GM13976 (cell line): ENCODE measurements around the gene SDC1.
A peak's percentile ranks its signal among the peaks of the same experiment; 100 is the strongest.

Experiments used
- DNase-seq: peaks from one replicate; pipeline ENCODE4 v3.0.0; 2012; ENCODE audit warnings: low spot score
- in situ Hi-C: fragments of 300-500 bp; cut with MboI; formaldehyde crosslinking; loops from one replicate; pipeline ENCODE4 v1.12.0; 2022; ENCODE audit warnings: low sequenced_read_pairs, mixed read lengths, inconsistent platforms; ENCODE audit not compliant: unreplicated experiment
- TF ChIP-seq, protein P1 (sequence below): IDR thresholded peaks from 2 replicates; pipeline ENCODE4 v1.5.1; 2012; ENCODE audit warnings: borderline replicate concordance, mild to moderate bottlenecking; ENCODE audit not compliant: insufficient read depth; ENCODE audit errors: extremely low read depth, missing control alignments, control extremely low read depth

Gene SDC1

DNA sequence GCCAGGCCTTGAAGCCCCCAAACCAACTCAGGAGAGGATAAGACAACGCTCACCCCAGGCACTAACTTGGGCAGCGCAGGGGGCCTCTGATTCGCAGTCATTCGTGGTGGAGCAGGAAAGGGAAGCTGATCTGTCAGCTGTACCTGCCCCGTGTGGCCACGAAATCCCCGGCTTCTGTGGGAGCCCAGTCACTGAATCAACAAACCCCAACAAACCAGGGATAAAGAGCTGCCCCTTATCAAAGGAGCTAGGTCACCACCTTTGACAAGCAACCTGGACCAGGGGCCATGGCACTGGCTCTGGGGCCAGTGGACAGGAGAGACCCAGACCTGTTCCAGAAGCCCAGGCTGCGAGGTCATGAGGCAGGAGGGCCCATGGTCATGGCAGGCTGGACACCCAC lies 14.5 kb downstream of the SDC1 start:
- no peak for DNase-seq
- in situ Hi-C loops = no loop called here
- TF ChIP-seq, protein P1, sequence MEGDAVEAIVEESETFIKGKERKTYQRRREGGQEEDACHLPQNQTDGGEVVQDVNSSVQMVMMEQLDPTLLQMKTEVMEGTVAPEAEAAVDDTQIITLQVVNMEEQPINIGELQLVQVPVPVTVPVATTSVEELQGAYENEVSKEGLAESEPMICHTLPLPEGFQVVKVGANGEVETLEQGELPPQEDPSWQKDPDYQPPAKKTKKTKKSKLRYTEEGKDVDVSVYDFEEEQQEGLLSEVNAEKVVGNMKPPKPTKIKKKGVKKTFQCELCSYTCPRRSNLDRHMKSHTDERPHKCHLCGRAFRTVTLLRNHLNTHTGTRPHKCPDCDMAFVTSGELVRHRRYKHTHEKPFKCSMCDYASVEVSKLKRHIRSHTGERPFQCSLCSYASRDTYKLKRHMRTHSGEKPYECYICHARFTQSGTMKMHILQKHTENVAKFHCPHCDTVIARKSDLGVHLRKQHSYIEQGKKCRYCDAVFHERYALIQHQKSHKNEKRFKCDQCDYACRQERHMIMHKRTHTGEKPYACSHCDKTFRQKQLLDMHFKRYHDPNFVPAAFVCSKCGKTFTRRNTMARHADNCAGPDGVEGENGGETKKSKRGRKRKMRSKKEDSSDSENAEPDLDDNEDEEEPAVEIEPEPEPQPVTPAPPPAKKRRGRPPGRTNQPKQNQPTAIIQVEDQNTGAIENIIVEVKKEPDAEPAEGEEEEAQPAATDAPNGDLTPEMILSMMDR = no peak

GRCh38 chr2:20209373-20210109 lies 15.4 kb downstream of the SDC1 start:
- no peak for DNase-seq
- TF ChIP-seq, protein P1 = no peak
- in situ Hi-C loops = no loop called here

DNA sequence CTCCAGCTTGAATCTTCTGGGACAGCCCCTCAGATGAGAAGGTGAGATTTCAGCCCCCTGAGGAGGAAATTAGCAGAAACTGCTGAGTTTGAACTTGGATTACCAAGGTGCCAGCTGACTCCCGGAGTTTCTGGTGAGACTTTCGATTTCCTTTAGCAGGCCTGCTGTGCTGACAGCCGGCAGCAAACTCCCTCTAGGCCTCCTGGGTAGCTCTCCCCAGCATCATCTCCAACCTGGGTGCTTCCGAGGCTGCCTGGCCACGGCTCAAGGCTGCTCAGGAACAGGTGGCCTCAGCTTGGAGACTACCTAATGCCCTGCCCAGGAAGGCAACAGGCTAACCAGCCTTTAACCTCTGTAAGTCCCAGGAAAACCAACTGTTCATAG lies 16.5 kb downstream of the SDC1 start:
- TF ChIP-seq, protein P1 = no peak
- in situ Hi-C loops = no loop called here
- DNase-seq = no peak

- DNase-seq = peak; percentile 69
- TF ChIP-seq, protein P1 = no peak
- in situ Hi-C loops = no loop called here
These were observed 17.9 kb downstream of the SDC1 start for GRCh38 chr2:20207051-20207450.

DNA sequence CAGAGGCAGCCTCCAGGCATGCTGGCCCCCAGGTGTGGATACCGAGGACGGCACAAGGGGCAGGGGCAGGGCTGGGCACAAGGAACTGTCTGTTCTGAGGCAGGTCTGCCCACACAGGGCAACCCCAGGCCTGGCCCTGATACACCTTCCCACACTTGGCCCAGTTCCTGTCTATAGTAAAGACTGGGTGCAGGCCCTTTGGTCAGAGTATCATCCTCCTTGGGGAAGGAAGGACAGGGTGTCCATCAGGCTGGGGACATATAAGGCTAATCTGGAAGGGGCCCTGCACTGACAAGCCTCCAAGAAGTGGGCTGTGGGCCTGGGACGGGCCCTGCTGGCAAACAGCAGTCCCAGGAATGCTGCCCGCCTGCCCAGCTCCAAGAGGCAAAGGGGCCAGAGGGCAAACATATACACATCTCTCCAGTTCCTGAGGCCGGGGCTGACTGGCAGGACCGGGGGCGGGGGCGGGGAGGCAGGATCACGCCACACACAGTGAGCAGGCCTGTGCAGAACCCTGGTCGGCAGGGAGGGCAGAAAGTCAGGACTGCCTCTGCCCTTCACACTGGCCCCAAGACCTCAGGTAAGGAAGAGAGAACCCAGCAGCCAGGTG lies 18.9 kb downstream of the SDC1 start:
- no peak for DNase-seq
- in situ Hi-C loops = no loop called here
- TF ChIP-seq, protein P1 = no peak

DNA sequence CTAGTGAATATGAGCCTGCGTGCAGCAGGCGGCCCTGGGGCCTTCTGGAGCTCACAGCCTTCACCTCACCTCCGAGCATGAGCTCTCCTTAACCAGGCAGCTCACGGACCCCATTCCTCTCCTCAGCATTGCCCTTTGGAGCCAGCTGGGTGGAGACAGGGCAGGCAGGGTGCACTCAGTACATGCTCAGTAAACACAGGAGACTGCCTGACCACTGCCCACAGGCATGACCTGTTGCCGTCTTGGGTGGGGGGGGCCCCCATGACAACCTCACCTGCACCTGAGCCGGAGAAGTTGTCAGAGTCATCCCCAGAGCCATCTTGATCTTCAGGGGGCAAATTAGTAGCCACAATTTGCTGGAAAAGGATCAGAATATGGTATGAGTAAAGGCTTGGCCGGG lies 19.9 kb downstream of the SDC1 start:
- no peak for DNase-seq
- TF ChIP-seq, protein P1 = no peak
- in situ Hi-C loops = no loop called here
